Hepatocyte (in vitro differentiated cells): ENCODE data around the gene SKIC2. TPM values are rescaled to one million over a fixed set of nuclear protein-coding genes. Genes with fewer than 3 reads are reported as not detected.
A peak's percentile ranks its signal among the peaks of the same experiment; 100 is the strongest.

Source experiments
- DNase-seq: peaks from one replicate; pipeline ENCODE4 v3.0.0-alpha.2; 2016; ENCODE audit warnings: low spot score
- H2AFZ ChIP-seq: fragments of 200-600 bp; sonication (generic); 2 replicates; pipeline ENCODE4 v1.6.0; 2016; ENCODE audit warnings: antibody characterized with exemption, mild to moderate bottlenecking
- H3K27ac ChIP-seq: fragments of 200-600 bp; sonication (generic); 2 replicates; pipeline ENCODE4 v1.5.1; 2016; ENCODE audit warnings: mild to moderate bottlenecking
- H3K27me3 ChIP-seq: fragments of 200-600 bp; sonication (generic); 2 replicates; pipeline ENCODE4 v1.6.1; 2016
- H3K36me3 ChIP-seq: fragments of 200-600 bp; sonication (generic); replicated peaks from 2 replicates; pipeline ENCODE4 v1.5.1; 2016; ENCODE audit warnings: low read depth; ENCODE audit not compliant: insufficient read depth
- H3K4me1 ChIP-seq: fragments of 200-600 bp; sonication (generic); 2 replicates; pipeline ENCODE4 v1.5.1; 2016; ENCODE audit warnings: mild to moderate bottlenecking, moderate library complexity; ENCODE audit not compliant: insufficient read depth
- H3K4me2 ChIP-seq: fragments of 200-600 bp; sonication (generic); 2 replicates; pipeline ENCODE4 v1.6.0; 2016
- H3K4me3 ChIP-seq: fragments of 200-600 bp; sonication (generic); 2 replicates; pipeline ENCODE4 v1.5.1; 2016; ENCODE audit warnings: mild to moderate bottlenecking
- H3K79me2 ChIP-seq: fragments of 200-600 bp; sonication (generic); 2 replicates; pipeline ENCODE4 v1.6.0; 2017; ENCODE audit warnings: mild to moderate bottlenecking
- H3K9me2 ChIP-seq: fragments of 200-600 bp; sonication (generic); replicated peaks from 2 replicates; pipeline ENCODE4 v1.6.0; 2017; ENCODE audit warnings: mild to moderate bottlenecking; ENCODE audit not compliant: insufficient read depth
- H3K9me3 ChIP-seq: fragments of 200-600 bp; sonication (generic); 2 replicates; pipeline ENCODE4 v1.5.1; 2016; ENCODE audit warnings: low read depth, mild to moderate bottlenecking
- H4K20me1 ChIP-seq: fragments of 200-600 bp; sonication (generic); 2 replicates; pipeline ENCODE4 v1.6.0; 2016; ENCODE audit warnings: mild to moderate bottlenecking; ENCODE audit not compliant: insufficient read depth, poor library complexity, severe bottlenecking
- CTCF ChIP-seq: fragments of 200-600 bp; sonication (generic); IDR thresholded peaks from 2 replicates; pipeline ENCODE4 v1.5.1; 2016; ENCODE audit warnings: antibody characterized with exemption, mild to moderate bottlenecking; ENCODE audit not compliant: poor library complexity
- EZH2 ChIP-seq: fragments of 200-600 bp; sonication (generic); IDR thresholded peaks from 2 replicates; pipeline ENCODE4 v1.6.1; 2016; ENCODE audit warnings: antibody characterized with exemption, mild to moderate bottlenecking, borderline replicate concordance
- EZH2phosphoT487 ChIP-seq: fragments of 200-600 bp; sonication (generic); IDR thresholded peaks from one replicate; pipeline ENCODE4 v1.6.1; 2018; ENCODE audit warnings: antibody characterized with exemption, mild to moderate bottlenecking, low read depth, moderate library complexity; ENCODE audit not compliant: unreplicated experiment, severe bottlenecking
- WGBS: methylation state at CpG from one replicate; pipeline ENCODE4 v1.1.6; 2016; ENCODE audit warnings: low lambda C conversion rate; ENCODE audit errors: missing lambda C conversion rate; 5-methylcytosine and 5-hydroxymethylcytosine counted together
- polyA plus RNA-seq: library from polyadenylated mRNA; unstranded; fragments of >200 nt; fragmentation: Nextera tagmentation; extraction: Ambion mirVana; gene quantifications from 2 replicates; pipeline ENCODE4 v1.2.1, GENCODE V29; 2016
- total RNA-seq: library from RNA; depleted of rRNA; stranded (reverse); fragments of >200 nt; gene quantifications from 2 replicates; pipeline ENCODE4 v1.2.3, GENCODE V29; 2014

SKIC2 gene
- total and polyA plus RNA-seq, 2 experiments from 2014 or later, result 53.2 to 64.3 TPM

- no peak overlapping the region for H3K4me3 ChIP-seq
- no peaks in the 10 kb centered on the region for H3K79me2 ChIP-seq
- H3K36me3 ChIP-seq, result no peaks in the 10 kb centered on the region
- 73% methylated on average over 6 of the region's 6 CpGs for WGBS
- H2AFZ ChIP-seq, result no peak overlapping the region
- no peak overlapping the region for H3K27ac ChIP-seq
- H3K4me1 ChIP-seq, result peaks cover 4% of the 10 kb centered on the region
- no peaks in the 10 kb centered on the region for H3K9me3 ChIP-seq
- no peak for TF ChIP-seq EZH2
- TF ChIP-seq EZH2phosphoT487, result no peak
- no peak for TF ChIP-seq CTCF
- no peaks in the 10 kb centered on the region for H3K9me2 ChIP-seq
- H3K27me3 ChIP-seq, result no peaks in the 10 kb centered on the region
- H4K20me1 ChIP-seq, result no peaks in the 10 kb centered on the region
- DNase-seq, result no peak
- no peak overlapping the region for H3K4me2 ChIP-seq
Measured at GRCh38 chr6:31919624-31920303, 39.2 kb upstream of the SKIC2 start.

- Histone ChIP-seq H3K4me2 (no peak overlapping the region), H3K27ac (peak overlapping the region; percentile 57), H3K79me2 (no peaks in the 10 kb centered on the region), H3K4me3 (no peak overlapping the region), H3K4me1 (peaks cover 4% of the 10 kb centered on the region), H4K20me1 (no peaks in the 10 kb centered on the region), H3K36me3 (no peaks in the 10 kb centered on the region), H3K9me2 (no peaks in the 10 kb centered on the region), H3K27me3 (no peaks in the 10 kb centered on the region), H2AFZ (no peak overlapping the region), H3K9me3 (no peaks in the 10 kb centered on the region)
- no peak for DNase-seq
- 59% methylated on average over 2 of the region's 2 CpGs for WGBS
- no peak for TF ChIP-seq EZH2phosphoT487
- no peak for TF ChIP-seq EZH2
- no peak for TF ChIP-seq CTCF
Measured at GRCh38 chr6:31920811-31921210, 38.2 kb upstream of the SKIC2 start.

- Histone ChIP-seq H3K27me3 (no peaks in the 10 kb centered on the region), H3K27ac (no peak overlapping the region), H2AFZ (no peak overlapping the region), H4K20me1 (no peaks in the 10 kb centered on the region), H3K36me3 (no peaks in the 10 kb centered on the region), H3K4me2 (no peak overlapping the region), H3K79me2 (no peaks in the 10 kb centered on the region), H3K4me1 (peaks cover 4% of the 10 kb centered on the region), H3K9me2 (no peaks in the 10 kb centered on the region), H3K4me3 (no peak overlapping the region), H3K9me3 (no peaks in the 10 kb centered on the region)
- 16% methylated on average over 5 of the region's 5 CpGs for WGBS
- DNase-seq, result no peak
- TF ChIP-seq EZH2, result no peak
- peak; percentile 13 for TF ChIP-seq CTCF
Measured at GRCh38 chr6:31922942-31923341, 36.0 kb upstream of the SKIC2 start.
